GM12878 (cell line): ENCODE data around the gene DHRS1. TPM values are rescaled to one million over a fixed set of nuclear protein-coding genes. Genes with fewer than 3 reads are reported as not detected.

ENCODE experiments used
- ATAC-seq: fragments of 200-7000 bp; cut with Tn5 transposase; 3 replicates; pipeline ENCODE4 v1.9.1; 2020; ENCODE audit warnings: mild to moderate bottlenecking, moderate library complexity
- BruUV-seq: library from RNA; stranded (reverse); fragments of 400-500 nt; replicated peaks from 2 replicates; lab custom pipeline; 2021; lab: Mats Ljungman, UMichigan
- CTCF ChIA-PET: fragments of 300-600 bp; sonication (Branson Sonifier 250); formaldehyde crosslinking; extraction: SDS; loops from one replicate; lab custom pipeline; 2021; ENCODE audit warnings: inconsistent platforms; lab: Yijun Ruan, JAX
- POLR2A ChIA-PET: fragments of 350-600 bp; formaldehyde crosslinking; extraction: SDS; loops from one replicate; lab custom pipeline; 2021; ENCODE audit warnings: inconsistent platforms; lab: Charles Lee
- RAD21 ChIA-PET: fragments of 300-600 bp; sonication (Branson Sonifier 250); formaldehyde crosslinking; loops from one replicate; lab custom pipeline; 2023; ENCODE audit warnings: antibody characterized with exemption; ENCODE audit not compliant: unreplicated experiment; lab: Charles Lee
- SMC1A ChIA-PET: fragments of 300-600 bp; sonication (Branson Sonifier 250); formaldehyde crosslinking; loops from one replicate; lab custom pipeline; 2023; ENCODE audit not compliant: unreplicated experiment, uncharacterized antibody; lab: Charles Lee
- DNase-seq: peaks from one replicate; pipeline ENCODE4 v3.0.0-alpha.2; 2011; ENCODE audit warnings: low read depth, low spot score
- FAIRE-seq: peaks from 3 replicates; lab custom pipeline; 2011; peaks lifted over from hg19 to GRCh38; lab: Jason Lieb, UNC
- H2AFZ ChIP-seq: 2 replicates; pipeline ENCODE4 v1.6.0; 2011; ENCODE audit warnings: low read depth, low read length, control low read depth; ENCODE audit not compliant: control insufficient read depth
- H3K27ac ChIP-seq: 2 replicates; pipeline ENCODE4 v1.5.1; 2011; ENCODE audit warnings: control low read depth; ENCODE audit not compliant: control insufficient read depth, insufficient read depth
- H3K27me3 ChIP-seq, 2 experiments: replicated peaks in 1 of 2; 2 replicates each; pipeline versions ENCODE4 v1.6.0 to v1.6.1; 2011; ENCODE audit warnings: low read length in 1 of 2; ENCODE audit not compliant: control insufficient read depth in 2 of 2, insufficient read depth in 2 of 2
- H3K36me3 ChIP-seq, 2 experiments: 2 replicates each; pipeline ENCODE4 v1.5.1; 2011; ENCODE audit warnings: low read length in 1 of 2; ENCODE audit not compliant: control insufficient read depth in 2 of 2, insufficient read depth in 2 of 2
- H3K4me1 ChIP-seq: 2 replicates; pipeline ENCODE4 v1.6.1; 2011; ENCODE audit warnings: mild to moderate bottlenecking, low read length, moderate library complexity, mixed read lengths; ENCODE audit not compliant: control insufficient read depth, insufficient read depth
- H3K4me2 ChIP-seq: 2 replicates; pipeline ENCODE4 v1.6.0; 2011; ENCODE audit warnings: control low read depth; ENCODE audit not compliant: control insufficient read depth, insufficient read depth
- H3K4me3 ChIP-seq: fragments of 200-600 bp; sonication (generic); 2 replicates; pipeline ENCODE4 v1.5.1; 2016
- H3K79me2 ChIP-seq: 2 replicates; pipeline ENCODE4 v1.6.0; 2011; ENCODE audit warnings: low read length; ENCODE audit not compliant: control insufficient read depth, insufficient read depth
- H3K9ac ChIP-seq: 2 replicates; pipeline ENCODE4 v1.8.0; 2011; ENCODE audit warnings: low read length, control low read depth, mixed read lengths; ENCODE audit not compliant: control insufficient read depth, insufficient read depth
- H3K9me3 ChIP-seq: replicated peaks from 3 replicates; pipeline ENCODE4 v1.5.1; 2011; ENCODE audit warnings: mild to moderate bottlenecking, low read length; ENCODE audit not compliant: control insufficient read depth, insufficient read depth
- H4K20me1 ChIP-seq: 2 replicates; pipeline ENCODE4 v1.6.0; 2011; ENCODE audit not compliant: control insufficient read depth, insufficient read depth
- BMI1 ChIP-seq: fragments of 450-650 bp; IDR thresholded peaks from 2 replicates; pipeline ENCODE4 v1.6.1; 2016; ENCODE audit warnings: mild to moderate bottlenecking, moderate library complexity, borderline replicate concordance
- EP300 ChIP-seq, 2 experiments: fragments of 150-350 bp in 1 of 2; IDR thresholded peaks; 2 replicates each; pipeline ENCODE4 v1.6.1; 2011 to 2012; ENCODE audit warnings: low read depth in 2 of 2, low read length in 2 of 2, borderline replicate concordance in 1 of 2, improper control_type of control experiment in 1 of 2, inconsistent platforms in 1 of 2; ENCODE audit not compliant: control insufficient read depth in 1 of 2
- IKZF2 ChIP-seq, 2 experiments: fragments of 450-650 bp; IDR thresholded peaks; 2 replicates each; pipeline ENCODE4 v1.6.1; 2017; ENCODE audit warnings: mild to moderate bottlenecking in 2 of 2, moderate library complexity in 2 of 2
- MLLT1 ChIP-seq: fragments of 450-650 bp; IDR thresholded peaks from 2 replicates; pipeline ENCODE4 v1.6.1; 2016; ENCODE audit warnings: mild to moderate bottlenecking
- NBN ChIP-seq: fragments of 450-650 bp; IDR thresholded peaks from 2 replicates; pipeline ENCODE4 v1.6.1; 2016
- SMAD1 ChIP-seq: fragments of 450-650 bp; IDR thresholded peaks from 2 replicates; pipeline ENCODE4 v1.6.1; 2018; ENCODE audit warnings: mild to moderate bottlenecking, low read depth; ENCODE audit not compliant: partially characterized antibody
- SMAD5 ChIP-seq: IDR thresholded peaks from 2 replicates; pipeline ENCODE4 v1.6.1; 2016; ENCODE audit warnings: antibody characterized with exemption, low read depth
- SRF ChIP-seq, 2 experiments: IDR thresholded peaks; 2 replicates each; pipeline ENCODE4 v1.6.1; 2011; ENCODE audit warnings: low read depth in 2 of 2, low read length in 2 of 2, mild to moderate bottlenecking in 1 of 2, moderate library complexity in 1 of 2
- TCF7 ChIP-seq: IDR thresholded peaks from 2 replicates; pipeline ENCODE4 v1.6.1; 2014; ENCODE audit warnings: antibody characterized with exemption, borderline replicate concordance
- WGBS: methylation state at CpG from one replicate; pipeline ENCODE4 v1.1.6; 2016; ENCODE audit warnings: low lambda C conversion rate; ENCODE audit not compliant: insufficient replicate concordance, insufficient coverage; ENCODE audit errors: missing lambda C conversion rate; 5-methylcytosine and 5-hydroxymethylcytosine counted together
- in situ Hi-C: fragments of 300-500 bp; cut with MboI; formaldehyde crosslinking; loops from 9 replicates; pipeline ENCODE4 v1.14.3; 2018; ENCODE audit warnings: mixed read lengths
- intact Hi-C: fragments of 100-400 bp; cut with micrococcal nuclease; formaldehyde crosslinking; loops from one replicate; pipeline ENCODE4 v1.14.2; 2022; ENCODE audit not compliant: unreplicated experiment
- polyA plus RNA-seq, 11 experiments: library from polyadenylated mRNA; depleted of rRNA in 4 of 11; unstranded in 6 of 11; stranded (reverse) in 5 of 11; fragments of >200 nt; fragmentation: Nextera tagmentation in 4 of 11; fragmentation: Illumina TruSeq in 1 of 11; extraction: Ambion mirVana in 4 of 11; extraction: Trizol in 1 of 11; gene quantifications; 1 replicate in 1 of 11; 2 replicates in 10 of 11; pipeline versions ENCODE4 v1.2.1 to v1.2.3, GENCODE V29; 2011 to 2016; ENCODE audit warnings: inconsistent platforms in 2 of 11, missing spikeins in 2 of 11, low read depth in 1 of 11
- total RNA-seq, 4 experiments: library from RNA; depleted of rRNA in 3 of 4; stranded (reverse); fragments of >200 nt in 3 of 4; fragmentation: Illumina TruSeq in 1 of 4; extraction: Trizol in 1 of 4; gene quantifications; 2 replicates each; pipeline versions ENCODE4 v1.2.1 to v1.2.3, GENCODE V29; 2013 to 2021

The DHRS1 gene
- total and polyA plus RNA-seq, 10 of the 15 experiments (the other 5 are each of a cell fraction or from before 2014, with no cell fraction given) = 12.1 to 45.0 (median 25.7) TPM

GRCh38 chr14:24314377-24315193 lies 15.0 kb upstream of the DHRS1 start:
- H4K20me1 ChIP-seq = no peaks in the 10 kb centered on the region; the same call in 1 of the 2 replicates
- BruUV-seq = TSS peak; percentile 40
- no peaks in the 10 kb centered on the region for H3K27me3 ChIP-seq
- H3K4me2 ChIP-seq = no peak overlapping the region
- DNase-seq = no peak
- no peaks in the 10 kb centered on the region for H3K79me2 ChIP-seq
- peaks cover 29% of the 10 kb centered on the region for H3K4me1 ChIP-seq
- no peak overlapping the region for H2AFZ ChIP-seq
- H3K36me3 ChIP-seq = no peaks in the 10 kb centered on the region; a peak in 1 of 4 replicates
- no peak overlapping the region for H3K9ac ChIP-seq
- ChIA-PET RAD21 (no interaction called here), CTCF (interaction anchor here (1.3 to 7.9 kb wide), 3 partner anchors 18 to 116 kb away, joined by 3 to 58 read pairs (median 6); partner anchors contain the start of gene KHNYN), POLR2A (interaction anchor here (0.8 to 1.3 kb wide), 2 partner anchors 8 to 15 kb away, joined by 3 to 4 read pairs; partner anchors contain the start of genes DHRS1 and NOP9), SMC1A (no interaction called here)
- no peak for ATAC-seq
- no peak for FAIRE-seq
- in situ Hi-C loops = no loop called here
- no peak overlapping the region for H3K4me3 ChIP-seq
- no peaks in the 10 kb centered on the region for H3K9me3 ChIP-seq
- intact Hi-C loops = no loop called here
- H3K27ac ChIP-seq = no peak overlapping the region
- no peak for TF ChIP-seq BMI1
- no peak for TF ChIP-seq MLLT1
- no peak for TF ChIP-seq EP300 (IDR thresholded peaks at IDR 0.05; ENCODE audit: borderline replicate concordance in 1 of 2, control insufficient read depth in 1 of 2, low read depth in 2 of 2, low read length in 2 of 2)
- TF ChIP-seq NBN = no peak
- no peak for TF ChIP-seq SRF (IDR thresholded peaks at IDR 0.05; ENCODE audit: low read depth in 2 of 2, low read length in 2 of 2)
- no peak for TF ChIP-seq TCF7
- TF ChIP-seq SMAD5 = no peak
- no peak for TF ChIP-seq SMAD1
- TF ChIP-seq IKZF2 (IDR thresholded peaks at IDR 0.05) = no peak
- 96% methylated on average over 5 of the region's 5 CpGs for WGBS
